Ureter (tissue), 1 donor: ENCODE results near the gene ZNF597. TPM values are rescaled to one million over a fixed set of nuclear protein-coding genes. Genes with fewer than 3 reads are reported as not detected.
"Not testable (repeated sequence)": the region's sequence is repeated elsewhere in the genome, so short reads cannot be mapped to it uniquely, and the experiment has no call there.

Source experiments
- DNase-seq: peaks from one replicate; pipeline ENCODE4 v3.0.0-alpha.2; 2020; ENCODE audit warnings: low spot score
- total RNA-seq: library from RNA; stranded (reverse); gene quantifications from one replicate; pipeline ENCODE4 v1.2.4, GENCODE V29; 2023
- donor health status: DM: yes; HTN: yes; CAD: no.

ZNF597 gene
- total RNA-seq, 1 donor from 2014 or later = 4.8 TPM

DNA sequence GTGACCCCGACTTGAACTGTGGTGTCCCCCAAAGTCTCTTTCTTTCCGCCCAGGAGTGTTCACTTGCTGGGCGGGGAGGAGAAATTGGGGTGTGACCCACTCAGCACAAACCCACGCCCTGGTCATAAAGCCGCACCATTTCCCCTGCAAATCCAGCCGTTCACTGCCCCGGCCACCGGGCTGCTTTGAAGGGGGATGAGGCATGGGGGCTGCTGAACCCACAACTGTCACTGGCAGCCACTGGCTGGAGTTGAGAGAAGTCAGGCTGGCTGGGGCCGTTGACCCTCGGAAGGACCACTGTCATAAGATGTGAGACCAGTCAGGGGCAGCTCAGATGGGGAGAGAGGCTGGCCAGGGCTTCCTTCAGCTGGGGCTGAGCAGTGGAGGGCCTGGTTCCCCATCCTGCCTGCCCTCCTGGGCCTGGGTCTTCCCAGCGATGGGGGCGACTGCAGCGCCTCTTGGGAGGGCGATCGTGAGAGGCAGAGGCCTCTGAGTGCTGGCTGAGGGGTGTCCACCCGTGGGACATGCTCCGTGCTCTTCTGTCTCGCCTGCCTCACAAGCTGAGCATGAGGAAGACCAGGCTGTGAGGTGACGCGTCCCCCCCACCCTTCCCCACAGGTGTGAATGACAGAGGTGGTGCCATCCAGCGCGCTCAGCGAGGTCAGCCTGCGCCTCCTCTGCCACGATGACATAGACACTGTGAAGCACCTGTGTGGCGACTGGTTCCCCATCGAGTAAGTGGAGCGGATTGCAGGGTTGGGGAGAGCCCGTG, 32.5 kb upstream of the ZNF597 start:
- no peak for DNase-seq

- not testable (repeated sequence) for DNase-seq
These were observed 31.6 kb upstream of the ZNF597 start for GRCh38 chr16:3474870-3475269.

DNA sequence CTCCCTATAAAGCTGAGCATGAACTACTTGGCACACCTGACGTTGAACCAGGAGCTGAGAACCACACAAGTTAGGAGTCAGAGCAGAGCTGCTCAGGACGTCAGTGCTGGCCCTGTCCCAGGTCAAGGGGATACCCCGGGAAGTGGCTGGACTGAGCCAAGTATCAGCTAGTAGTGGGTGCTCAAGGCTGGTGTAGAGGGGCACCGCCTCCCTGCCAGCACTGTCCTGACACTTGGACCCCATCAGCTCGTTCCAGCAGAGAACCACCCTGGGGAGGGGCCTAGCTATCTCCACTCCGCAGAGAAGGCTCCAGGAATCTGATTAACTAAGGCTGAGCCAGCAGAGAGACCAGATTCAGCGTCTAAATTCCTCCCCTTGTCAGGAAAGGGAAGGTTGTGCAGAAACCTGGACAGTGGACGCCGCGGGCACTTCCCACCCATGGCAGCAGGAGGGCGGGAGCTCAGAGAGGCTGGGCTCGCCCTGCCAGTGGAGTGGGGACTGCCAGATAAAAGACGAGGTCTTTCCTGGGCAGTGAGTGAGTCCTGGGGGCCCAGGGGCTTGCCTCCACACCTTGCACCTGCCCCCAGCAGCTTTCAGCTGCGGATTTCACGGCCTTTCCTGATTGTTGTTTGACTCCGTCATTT, 31.0 kb upstream of the ZNF597 start:
- no peak for DNase-seq

DNA sequence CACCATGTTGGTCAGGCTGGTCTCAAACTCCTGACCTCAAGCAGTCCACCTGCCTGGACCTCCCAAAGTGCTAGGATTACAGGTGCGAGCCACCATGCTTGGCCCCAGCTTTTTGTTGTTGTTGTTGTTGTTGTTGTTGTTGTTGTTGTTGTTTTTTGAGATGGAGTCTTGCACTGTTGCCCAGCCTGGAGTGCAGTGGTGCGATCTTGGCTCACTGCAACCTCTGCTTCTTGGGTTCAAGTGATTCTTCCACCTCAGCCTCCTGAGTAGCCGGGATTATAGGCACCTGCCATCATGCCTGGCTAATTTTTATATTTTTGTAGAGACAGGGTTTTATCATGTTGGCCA, 30.3 kb upstream of the ZNF597 start:
- DNase-seq = not testable (repeated sequence)

- DNase-seq = no peak
These were observed 29.7 kb upstream of the ZNF597 start for GRCh38 chr16:3472878-3473595.

- DNase-seq = no peak
These were observed 28.3 kb upstream of the ZNF597 start for GRCh38 chr16:3471518-3472176.

GRCh38 chr16:3470723-3471122, 27.4 kb upstream of the ZNF597 start:
- DNase-seq = no peak

- no peak for DNase-seq
These were observed 26.4 kb upstream of the ZNF597 start for GRCh38 chr16:3469736-3470135.

GRCh38 chr16:3468501-3468900, 25.2 kb upstream of the ZNF597 start:
- DNase-seq = no peak

DNA sequence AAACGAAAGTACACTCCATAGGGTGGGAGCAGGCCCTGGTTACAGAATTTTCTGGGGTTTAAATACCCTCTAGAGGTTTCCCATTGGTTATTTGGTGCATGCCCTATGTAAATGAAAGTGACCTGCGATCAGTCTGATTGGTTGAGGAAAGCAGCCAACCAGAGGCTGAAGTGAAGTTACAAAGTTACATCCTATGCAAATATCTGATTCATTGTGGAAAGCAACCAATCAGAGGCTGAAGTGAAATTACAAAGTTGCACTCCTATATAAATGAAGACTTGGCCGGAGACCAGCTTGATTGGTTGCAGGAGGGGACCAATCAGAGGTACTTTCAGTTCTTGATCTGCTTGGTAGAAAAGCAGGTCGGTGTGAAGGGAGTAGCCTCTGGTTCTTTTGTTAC, 24.6 kb upstream of the ZNF597 start:
- no peak for DNase-seq

DNA sequence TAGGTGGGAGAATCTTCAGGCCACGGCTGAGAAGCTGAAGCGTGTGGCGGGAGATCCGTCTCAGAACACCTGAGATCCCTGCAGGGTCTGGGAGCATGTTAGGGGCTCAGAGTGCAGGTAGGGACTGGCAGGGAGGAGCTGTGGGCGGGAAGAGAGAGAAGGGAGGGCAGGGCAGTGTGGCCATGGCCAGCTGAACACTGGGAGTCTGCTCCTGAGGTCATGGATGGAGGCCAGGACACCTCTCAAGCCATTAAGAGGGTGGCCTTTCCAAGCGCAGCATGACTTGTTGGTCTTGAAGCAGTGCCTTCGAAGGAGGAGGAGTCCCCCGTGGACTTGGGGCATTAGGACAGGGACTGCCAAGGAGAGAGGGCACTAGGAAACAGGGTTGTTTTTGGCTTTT, 23.9 kb upstream of the ZNF597 start:
- no peak for DNase-seq

GRCh38 chr16:3465911-3466584, 22.7 kb upstream of the ZNF597 start:
- no peak for DNase-seq

DNA sequence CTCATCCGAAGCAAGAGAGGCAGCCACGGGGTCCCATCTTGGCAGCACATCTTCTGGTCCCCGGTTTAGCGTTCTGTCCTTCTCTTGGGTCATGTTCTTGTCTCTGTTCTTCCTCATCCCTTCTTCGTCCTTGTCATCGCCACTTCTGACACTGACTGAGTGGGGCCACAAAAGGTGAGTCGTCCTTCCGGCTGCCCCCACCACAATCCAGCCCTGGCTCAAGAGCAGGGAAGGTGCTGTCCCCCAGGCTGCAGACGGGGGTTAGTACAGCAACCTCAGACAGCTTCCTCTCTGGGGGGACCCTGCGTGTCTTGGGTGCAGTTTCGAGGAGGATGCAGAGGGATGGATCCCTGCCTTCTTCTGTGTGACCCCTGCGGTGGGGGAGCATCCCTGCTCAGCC, 22.0 kb upstream of the ZNF597 start:
- DNase-seq = no peak

DNA sequence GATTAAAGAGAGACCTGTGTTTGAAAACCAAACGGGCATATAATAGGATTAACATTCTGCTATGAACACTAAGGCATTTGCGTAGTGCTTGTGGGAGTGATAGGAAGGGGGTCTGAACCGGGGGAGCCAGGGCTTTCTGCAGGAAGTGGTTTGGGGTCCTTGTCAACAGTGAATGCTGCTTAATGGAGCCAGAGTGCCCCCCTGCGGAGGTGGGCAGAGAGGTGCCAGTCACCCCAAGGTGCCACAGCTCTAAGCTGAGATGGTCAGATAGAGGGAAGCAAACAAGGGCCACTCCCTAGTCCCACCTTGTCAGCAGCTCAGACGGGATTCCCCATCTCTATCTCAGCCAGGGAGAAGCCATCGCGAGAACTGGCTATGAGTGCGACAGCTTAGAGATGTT, 17.8 kb upstream of the ZNF597 start:
- no peak for DNase-seq

GRCh38 chr16:3460585-3460984, 17.3 kb upstream of the ZNF597 start:
- DNase-seq = no peak

- DNase-seq = no peak
These were observed 16.8 kb upstream of the ZNF597 start for GRCh38 chr16:3460121-3460520.

DNA sequence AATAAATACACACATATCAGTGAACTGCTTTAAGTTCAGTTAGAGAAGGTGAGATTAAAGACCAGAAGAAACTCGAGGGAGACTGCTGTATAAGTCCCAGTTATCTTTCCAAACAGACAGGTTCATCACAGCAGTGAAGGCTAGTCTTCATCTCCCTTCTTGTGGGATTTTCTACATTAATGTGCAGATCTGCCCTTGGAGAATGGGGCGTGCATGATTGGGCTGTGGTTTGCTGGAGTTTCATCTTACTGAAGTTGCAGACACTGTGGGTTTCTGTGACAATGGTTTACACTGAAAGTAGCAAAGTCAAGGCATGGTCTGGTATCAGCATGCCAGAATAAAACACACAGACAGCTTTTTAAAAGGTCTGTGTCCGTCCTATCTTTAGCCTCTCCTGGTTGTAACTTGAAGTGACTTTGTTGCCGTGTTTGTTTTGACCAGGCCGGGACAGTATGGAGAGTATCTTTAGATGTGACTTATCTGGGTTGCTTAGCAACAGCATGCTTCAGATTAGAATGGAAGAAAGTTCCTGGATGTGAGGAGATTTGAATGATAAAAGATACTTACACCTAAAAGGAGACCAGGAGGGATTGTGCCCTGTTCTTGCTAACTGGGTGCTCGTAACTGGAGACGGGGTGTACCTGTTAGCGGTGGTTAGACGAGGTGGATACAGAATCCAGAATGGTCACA, 16.2 kb upstream of the ZNF597 start:
- DNase-seq = no peak

GRCh38 chr16:3458852-3459361, 15.6 kb upstream of the ZNF597 start:
- DNase-seq = no peak

- no peak for DNase-seq
These were observed 15.1 kb upstream of the ZNF597 start for GRCh38 chr16:3458278-3458851.

DNA sequence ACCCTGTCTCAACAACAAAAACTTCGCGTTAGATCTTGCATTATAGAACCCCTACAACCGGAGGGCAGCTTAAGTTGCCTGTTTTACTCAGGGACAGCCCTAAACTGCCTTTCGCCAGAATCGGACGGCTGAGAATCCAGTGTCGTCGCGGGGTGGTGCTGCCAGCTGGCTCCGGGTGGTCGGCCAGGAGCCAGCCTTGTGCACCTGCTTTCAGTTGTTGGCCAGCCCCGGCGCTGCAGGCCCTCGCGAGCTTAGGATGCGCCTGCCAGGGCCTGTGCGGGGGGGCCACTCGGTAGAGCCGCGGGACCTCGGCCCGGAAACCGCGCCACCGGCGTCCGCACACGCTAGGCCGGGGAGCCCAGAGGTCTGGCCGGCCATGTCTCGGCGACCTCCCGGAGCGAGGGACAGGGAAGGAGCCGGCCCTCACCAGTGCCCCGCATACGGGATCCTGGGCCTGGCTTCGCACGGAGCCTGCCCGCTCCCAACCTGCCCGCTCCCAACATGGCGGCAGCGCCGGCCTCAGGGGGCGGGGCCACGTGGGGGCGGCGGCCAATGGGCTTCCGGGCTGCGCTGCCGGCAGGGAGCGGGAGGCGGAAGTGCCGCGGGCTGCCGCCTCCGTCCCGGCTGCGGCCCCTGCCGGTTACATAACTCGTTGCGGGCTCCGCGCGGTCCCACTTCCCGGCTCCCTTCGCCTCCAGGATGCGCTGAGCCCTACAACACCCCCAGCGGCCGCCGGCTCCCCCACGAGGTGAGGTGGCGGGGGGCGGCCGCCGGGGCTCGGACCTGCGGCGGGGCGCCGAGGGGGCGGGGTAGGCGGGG, 14.3 kb upstream of the ZNF597 start:
- DNase-seq = peak; percentile 92
